K562 (cell line): Measurements from ENCODE around the gene MYO10. TPM values are rescaled to one million over a fixed set of nuclear protein-coding genes. Genes with fewer than 3 reads are reported as not detected.

ENCODE experiments used
- ATAC-seq: fragments of 200-7000 bp; cut with Tn5 transposase; 3 replicates; pipeline ENCODE4 v1.9.1; 2020; ENCODE audit warnings: moderate library complexity
- BruUV-seq: library from RNA; stranded (reverse); fragments of 400-500 nt; replicated peaks from 2 replicates; lab custom pipeline; 2021; lab: Mats Ljungman, UMichigan
- CTCF ChIA-PET: fragments of 300-600 bp; formaldehyde crosslinking; extraction: SDS; loops from one replicate; lab custom pipeline; 2021; ENCODE audit warnings: low intra/inter-chr PET ratio; lab: Yijun Ruan, JAX
- POLR2A ChIA-PET: fragments of 300-600, 350-650 bp; sonication (Branson Sonifier 250); formaldehyde crosslinking; extraction: SDS; loops from one replicate; lab custom pipeline; 2021; ENCODE audit warnings: antibody characterized with exemption, inconsistent platforms; lab: Yijun Ruan, JAX
- DNase-seq, 4 experiments: peaks; one replicate each; pipeline versions ENCODE4 v3.0.0 to v3.0.0-alpha.2; 2011 to 2018; ENCODE audit warnings: low spot score in 3 of 4, mixed read lengths in 3 of 4; ENCODE audit errors: extremely low read depth in 1 of 4
- FAIRE-seq: peaks from 2 replicates; lab custom pipeline; 2011; peaks lifted over from hg19 to GRCh38; lab: Jason Lieb, UNC
- H2AFZ ChIP-seq: 2 replicates; pipeline ENCODE4 v1.6.0; 2011; ENCODE audit warnings: low read depth, low read length, control low read depth, inconsistent platforms
- H3K27ac ChIP-seq: fragments of 200-600 bp; 3 replicates; pipeline ENCODE4 v1.8.0; 2011; ENCODE audit warnings: low read depth, mild to moderate bottlenecking, control low read depth, inconsistent platforms, low read length, moderate library complexity, mixed read lengths; ENCODE audit errors: extremely low read depth
- H3K27me3 ChIP-seq, 2 experiments: fragments of 300-600 bp in 1 of 2; 2 replicates in 1 of 2; 3 replicates in 1 of 2; pipeline versions ENCODE4 v1.6.0 to v1.8.0; 2011; ENCODE audit warnings: inconsistent platforms in 2 of 2, low read length in 2 of 2, mild to moderate bottlenecking in 1 of 2, mixed read lengths in 1 of 2, moderate library complexity in 1 of 2; ENCODE audit not compliant: control insufficient read depth in 2 of 2, insufficient read depth in 2 of 2
- H3K36me3 ChIP-seq: fragments of 300-600 bp; 3 replicates; pipeline ENCODE4 v1.8.0; 2011; ENCODE audit warnings: mild to moderate bottlenecking, low read length, inconsistent platforms; ENCODE audit not compliant: control insufficient read depth, insufficient read depth
- H3K4me1 ChIP-seq, 2 experiments: fragments of 200-600 bp in 1 of 2; replicated peaks in 1 of 2; 2 replicates in 1 of 2; 3 replicates in 1 of 2; pipeline versions ENCODE4 v1.5.1 to v1.8.0; 2011; ENCODE audit warnings: inconsistent platforms in 2 of 2, low read length in 2 of 2, mild to moderate bottlenecking in 1 of 2, mixed read lengths in 1 of 2, moderate library complexity in 1 of 2; ENCODE audit not compliant: control insufficient read depth in 2 of 2, insufficient read depth in 2 of 2
- H3K4me2 ChIP-seq: 2 replicates; pipeline ENCODE4 v1.6.1; 2011; ENCODE audit warnings: low read length, control low read depth, inconsistent platforms, mixed read lengths; ENCODE audit not compliant: insufficient read depth
- H3K4me3 ChIP-seq: fragments of 200-600 bp; sonication (generic), shearing (Covaris generic); 2 replicates; pipeline ENCODE4 v1.5.1; 2016; ENCODE audit warnings: control low read depth, inconsistent platforms
- H3K79me2 ChIP-seq: fragments of 200-600 bp; 3 replicates; pipeline ENCODE4 v1.8.0; 2011; ENCODE audit warnings: low read length, inconsistent platforms; ENCODE audit not compliant: control insufficient read depth, insufficient read depth
- H3K9ac ChIP-seq, 2 experiments: 2 replicates each; pipeline versions ENCODE4 v1.6.0 to v1.6.1; 2011; ENCODE audit warnings: low read depth in 2 of 2, low read length in 2 of 2, control low read depth in 1 of 2, inconsistent platforms in 1 of 2, mild to moderate bottlenecking in 1 of 2, mixed read lengths in 1 of 2; ENCODE audit not compliant: insufficient read depth in 1 of 2
- H3K9me1 ChIP-seq: one replicate; pipeline ENCODE4 v1.6.0; 2011; ENCODE audit warnings: inconsistent platforms, mild to moderate bottlenecking, low read length, moderate library complexity; ENCODE audit not compliant: control insufficient read depth, insufficient read depth
- H3K9me3 ChIP-seq: replicated peaks from 2 replicates; pipeline ENCODE4 v1.5.1; 2011; ENCODE audit warnings: low read depth, low read length, inconsistent platforms; ENCODE audit not compliant: control insufficient read depth, insufficient read depth
- H4K20me1 ChIP-seq: replicated peaks from 2 replicates; pipeline ENCODE4 v1.6.1; 2011; ENCODE audit warnings: low read length, inconsistent platforms, mixed read lengths; ENCODE audit not compliant: control insufficient read depth, insufficient read depth
- BCL6 ChIP-seq: fragments of 250-450 bp; sonication (Bioruptor Pico); IDR thresholded peaks from 2 replicates; pipeline ENCODE4 v1.4.0; 2020
- ELF2 ChIP-seq: fragments of 250-450 bp; sonication (Bioruptor Pico); IDR thresholded peaks from 2 replicates; pipeline ENCODE4 v1.5.0; 2021; ENCODE audit warnings: mild to moderate bottlenecking
- ELF4 ChIP-seq: fragments of 450-650 bp; formaldehyde crosslinking; IDR thresholded peaks from 2 replicates; pipeline ENCODE4 v1.4.0; 2022; ENCODE audit warnings: missing genetic modification characterization
- KLF16 ChIP-seq: IDR thresholded peaks from 2 replicates; pipeline ENCODE4 v1.6.1; 2016; ENCODE audit warnings: antibody characterized with exemption
- MECOM ChIP-seq: fragments of 250-450 bp; sonication (Bioruptor Pico); IDR thresholded peaks from 2 replicates; pipeline ENCODE4 v1.8.0; 2022; ENCODE audit warnings: inconsistent platforms
- MIER1 ChIP-seq: fragments of 450-650 bp; IDR thresholded peaks from 2 replicates; pipeline ENCODE4 v1.6.1; 2016; ENCODE audit warnings: antibody characterized with exemption, mild to moderate bottlenecking, low read depth
- PRPF4 ChIP-seq: fragments of 200-400 bp; formaldehyde crosslinking; IDR thresholded peaks from one replicate; pipeline ENCODE4 v1.6.1; 2017; ENCODE audit warnings: low read length, low read depth, mild to moderate bottlenecking; ENCODE audit not compliant: insufficient read depth, poor library complexity, severe bottlenecking
- RBM17 ChIP-seq: fragments of 200-400 bp; formaldehyde crosslinking; IDR thresholded peaks from 2 replicates; pipeline ENCODE4 v1.6.1; 2017; ENCODE audit warnings: low read depth, mild to moderate bottlenecking, low read length, borderline replicate concordance
- ZNF354B ChIP-seq: fragments of 250-450 bp; sonication (Bioruptor Pico); IDR thresholded peaks from 2 replicates; pipeline ENCODE4 v1.4.0; 2020
- WGBS: fragments of 100-300 bp; shearing (Covaris generic); methylation state at CpG from one replicate; pipeline ENCODE4 v1.1.6; 2016; ENCODE audit warnings: low coverage, mixed read lengths; ENCODE audit not compliant: insufficient coverage; ENCODE audit errors: missing lambda C conversion rate; 5-methylcytosine and 5-hydroxymethylcytosine counted together
- in situ Hi-C: fragments of 300-500 bp; cut with MboI; formaldehyde crosslinking; loops from 4 replicates; pipeline ENCODE4 v1.15.0; 2018; ENCODE audit warnings: inconsistent platforms, mixed read lengths
- intact Hi-C: fragments of 100-400 bp; cut with micrococcal nuclease; formaldehyde crosslinking; loops from 2 replicates; pipeline ENCODE4 v1.14.2; 2022
- polyA plus RNA-seq, 8 experiments: library from polyadenylated mRNA; depleted of rRNA in 4 of 8; stranded (reverse) in 5 of 8; unstranded in 3 of 8; fragments of >200 nt; fragmentation: Nextera tagmentation in 2 of 8; fragmentation: Illumina TruSeq in 1 of 8; extraction: Ambion mirVana in 2 of 8; extraction: Trizol in 1 of 8; gene quantifications; 2 replicates each; pipeline versions ENCODE4 v1.2.1 to v1.2.3, GENCODE V29; 2011 to 2014; ENCODE audit warnings: inconsistent platforms in 1 of 8, missing spikeins in 1 of 8
- total RNA-seq, 7 experiments: library from RNA; depleted of rRNA in 6 of 7; stranded (reverse); fragments of >200 nt in 6 of 7; fragmentation: Illumina TruSeq in 2 of 7; extraction: Trizol in 2 of 7; gene quantifications; 2 replicates each; pipeline versions ENCODE4 v1.2.1 to v1.2.3, GENCODE V29; 2011 to 2021; ENCODE audit warnings: low replicate concordance in 1 of 7

Gene MYO10
- total and polyA plus RNA-seq, 9 of the 15 experiments (the other 6 are each of a cell fraction or from before 2014, with no cell fraction given), result 0.04 to 0.24 TPM; not detected in 7

- Histone ChIP-seq H3K36me3 (no peaks in the 10 kb centered on the region), H3K9ac (no peak overlapping the region), H3K9me3 (no peaks in the 10 kb centered on the region), H2AFZ (no peak overlapping the region), H3K27ac (no peak overlapping the region), H3K79me2 (no peaks in the 10 kb centered on the region), H3K27me3 (peaks cover 6 to 9% of the 10 kb centered on the region in 2 experiments; a peak in 2 of 5 replicates), H3K9me1 (no peaks in the 10 kb centered on the region), H4K20me1 (no peaks in the 10 kb centered on the region), H3K4me1 (peaks cover 0 to 12% of the 10 kb centered on the region in 2 experiments; a peak in 2 of 5 replicates), H3K4me3 (no peak overlapping the region), H3K4me2 (no peak overlapping the region)
- CTCF ChIA-PET, result no interaction called here
- 0% methylated on average over 5 of the region's 5 CpGs for WGBS
- in situ Hi-C loops (no loop called here), intact Hi-C loops (loop anchor here (5.0 kb wide), 1 partner anchor 261 kb away; no protein-coding TSS in a partner anchor)
- FAIRE-seq, result no peak
- BruUV-seq, result no TSS peak
- ATAC-seq, result no peak
- POLR2A ChIA-PET, result interaction anchor here (0.6 to 0.7 kb wide), 2 partner anchors 12 to 135 kb away, joined by 3 read pairs; no protein-coding TSS in a partner anchor
- no peak for TF ChIP-seq MECOM
- no peak for TF ChIP-seq RBM17
- no peak for TF ChIP-seq KLF16
- no peak for TF ChIP-seq BCL6 (CRISPR knock-in tag)
- no peak for TF ChIP-seq MIER1
- no peak for TF ChIP-seq ZNF354B
- no peak for TF ChIP-seq PRPF4
- TF ChIP-seq ELF2 (CRISPR knock-in tag), result no peak
- TF ChIP-seq ELF4, result no peak
- DNase-seq, result no peak
These were observed 4.6 kb downstream of the MYO10 start for GRCh38 chr5:16931334-16932110.
